GM18520 (cell line): ENCODE results near the gene C8G.

Experiments used
- ATAC-seq: cut with Tn5 transposase; IDR thresholded peaks from one replicate; pipeline ENCODE4 v1.9.1; 2021; ENCODE audit not compliant: unreplicated experiment

C8G gene

GRCh38 chr9:136952876-136953770 lies 8.1 kb downstream of the C8G start:
- no peak for ATAC-seq

GRCh38 chr9:136953771-136954269 lies 8.8 kb downstream of the C8G start:
- no peak for ATAC-seq

- no peak for ATAC-seq
Measured at GRCh38 chr9:136954270-136955083, 9.4 kb downstream of the C8G start.

GRCh38 chr9:136955202-136955942 lies 10.3 kb downstream of the C8G start:
- ATAC-seq = no peak

- ATAC-seq = no peak
Measured at GRCh38 chr9:136955943-136956335, 10.9 kb downstream of the C8G start.

GRCh38 chr9:136956604-136957003 lies 11.6 kb downstream of the C8G start:
- no peak for ATAC-seq

- no peak for ATAC-seq
Measured at GRCh38 chr9:136957461-136957860, 12.4 kb downstream of the C8G start.

GRCh38 chr9:136957901-136958300 lies 12.9 kb downstream of the C8G start:
- ATAC-seq = no peak

GRCh38 chr9:136958473-136958872 lies 13.4 kb downstream of the C8G start:
- no peak for ATAC-seq

GRCh38 chr9:136958898-136959850 lies 14.1 kb downstream of the C8G start:
- no peak for ATAC-seq

GRCh38 chr9:136960212-136960937 lies 15.3 kb downstream of the C8G start:
- ATAC-seq = no peak

GRCh38 chr9:136960938-136961275 lies 15.9 kb downstream of the C8G start:
- ATAC-seq = no peak

GRCh38 chr9:136961279-136962065 lies 16.4 kb downstream of the C8G start:
- no peak for ATAC-seq

- no peak for ATAC-seq
Measured at GRCh38 chr9:136962163-136962562, 17.1 kb downstream of the C8G start.

- no peak for ATAC-seq
Measured at GRCh38 chr9:136962701-136963248, 17.7 kb downstream of the C8G start.

- ATAC-seq = no peak
Measured at GRCh38 chr9:136963341-136963740, 18.3 kb downstream of the C8G start.

GRCh38 chr9:136963751-136964150 lies 18.7 kb downstream of the C8G start:
- ATAC-seq = no peak

GRCh38 chr9:136964171-136964689 lies 19.2 kb downstream of the C8G start:
- no peak for ATAC-seq
